AML-193 (cell line): ENCODE results near the gene VTI1A.
A peak's percentile ranks its signal among the peaks of the same experiment; 100 is the strongest.
"Not testable (repeated sequence)": the region's sequence is repeated elsewhere in the genome, so short reads cannot be mapped to it uniquely, and the experiment has no call there.

Experiments
- DNase-seq, 2 experiments: peaks; one replicate each; lab custom pipeline; 2025; lab: John Stamatoyannopoulos, UW

Gene VTI1A

GRCh38 chr10:112507046-112507445, 60.0 kb downstream of the VTI1A start:
- no peak for DNase-seq

GRCh38 chr10:112507988-112508387, 61.0 kb downstream of the VTI1A start:
- no peak for DNase-seq

GRCh38 chr10:112509558-112510291, 62.7 kb downstream of the VTI1A start:
- no peak for DNase-seq

- DNase-seq: no peak
Observed at GRCh38 chr10:112510384-112510783, 63.4 kb downstream of the VTI1A start.

- no peak for DNase-seq
Observed at GRCh38 chr10:112512294-112512693, 65.3 kb downstream of the VTI1A start.

GRCh38 chr10:112515126-112515525, 68.1 kb downstream of the VTI1A start:
- no peak for DNase-seq

GRCh38 chr10:112515852-112516251, 68.8 kb downstream of the VTI1A start:
- no peak for DNase-seq

- DNase-seq: no peak
Observed at GRCh38 chr10:112517451-112517862, 70.4 kb downstream of the VTI1A start.

GRCh38 chr10:112519133-112519761, 72.2 kb downstream of the VTI1A start:
- DNase-seq: no peak

- DNase-seq: no peak
Observed at GRCh38 chr10:112520914-112521313, 73.9 kb downstream of the VTI1A start.

- no peak for DNase-seq
Observed at GRCh38 chr10:112524641-112525040, 77.6 kb downstream of the VTI1A start.

- no peak for DNase-seq
Observed at GRCh38 chr10:112525200-112525599, 78.2 kb downstream of the VTI1A start.

GRCh38 chr10:112526139-112526538, 79.1 kb downstream of the VTI1A start:
- DNase-seq: no peak

GRCh38 chr10:112526906-112527305, 79.9 kb downstream of the VTI1A start:
- no peak for DNase-seq

GRCh38 chr10:112528235-112528634, 81.2 kb downstream of the VTI1A start:
- DNase-seq: no peak

GRCh38 chr10:112531421-112531820, 84.4 kb downstream of the VTI1A start:
- DNase-seq: no peak

- DNase-seq: peak; percentile 62 to 67
Observed at GRCh38 chr10:112532189-112532588, 85.2 kb downstream of the VTI1A start.

- DNase-seq: no peak
Observed at GRCh38 chr10:112532956-112533355, 85.9 kb downstream of the VTI1A start.

- DNase-seq: no peak
Observed at GRCh38 chr10:112533916-112534315, 86.9 kb downstream of the VTI1A start.

- DNase-seq: no peak
Observed at GRCh38 chr10:112535531-112535951, 88.5 kb downstream of the VTI1A start.

- no peak for DNase-seq
Observed at GRCh38 chr10:112536663-112537062, 89.6 kb downstream of the VTI1A start.

- DNase-seq: no peak
Observed at GRCh38 chr10:112538168-112538567, 91.2 kb downstream of the VTI1A start.

GRCh38 chr10:112539340-112539739, 92.3 kb downstream of the VTI1A start:
- DNase-seq: no peak

GRCh38 chr10:112542823-112543222, 95.8 kb downstream of the VTI1A start:
- not testable (repeated sequence) for DNase-seq
